Left forelimb (tissue), 1 donor: ENCODE measurements around the gene XXYLT1.

Experiments
- DNase-seq: peaks from one replicate; pipeline ENCODE4 v3.0.0-alpha.2; 2018; ENCODE audit warnings: low spot score

XXYLT1 gene

GRCh38 chr3:195077611-195078540 is 193.1 kb downstream of the XXYLT1 start:
- no peak for DNase-seq

- DNase-seq, result no peak
Measured at GRCh38 chr3:195076981-195077610, 193.9 kb downstream of the XXYLT1 start.

DNA sequence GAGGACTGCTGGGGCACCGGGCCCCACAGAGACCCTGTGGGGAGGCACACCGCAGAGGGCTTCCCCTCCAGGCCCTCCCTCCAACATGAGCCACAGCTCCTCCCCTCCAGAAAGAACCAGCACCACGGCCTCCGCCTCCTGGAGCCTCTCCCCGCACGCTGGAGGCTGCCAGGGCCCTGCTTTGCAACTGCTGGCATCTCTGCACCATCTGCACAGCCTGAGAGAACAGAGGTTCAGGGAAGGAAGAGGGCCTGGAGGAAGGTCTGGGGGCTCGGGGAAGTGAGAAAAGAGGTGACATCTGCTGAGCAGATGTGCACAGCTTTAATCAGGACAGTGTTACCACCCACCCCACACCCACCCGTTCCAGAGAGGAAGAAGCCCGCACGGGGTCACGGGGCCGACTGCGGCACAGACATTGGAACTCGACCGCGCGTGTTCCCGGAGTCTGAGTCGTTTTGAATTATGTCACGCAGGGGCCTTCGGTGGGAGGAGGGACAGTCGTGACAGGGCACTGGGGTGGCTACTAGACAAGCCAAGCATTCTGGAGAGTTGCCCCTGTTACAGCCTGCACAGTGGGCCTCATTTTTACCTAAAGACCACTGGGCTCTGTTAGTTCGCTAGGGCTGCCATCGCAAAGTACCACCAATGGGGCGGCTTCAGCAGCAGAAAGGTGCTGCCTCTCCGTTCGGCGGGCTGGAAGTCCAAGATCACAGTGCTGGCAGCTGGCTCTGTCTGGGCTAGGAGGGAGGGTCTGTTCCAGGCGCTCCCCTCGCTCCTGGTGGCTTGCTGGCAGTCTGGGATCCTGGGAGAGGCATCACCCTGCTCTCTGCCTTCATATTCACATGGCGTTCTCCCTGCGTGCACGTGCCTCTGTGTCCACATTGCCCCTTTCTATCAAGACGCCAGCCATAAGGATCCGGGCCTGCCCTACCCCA is 194.8 kb downstream of the XXYLT1 start:
- DNase-seq, result no peak

DNA sequence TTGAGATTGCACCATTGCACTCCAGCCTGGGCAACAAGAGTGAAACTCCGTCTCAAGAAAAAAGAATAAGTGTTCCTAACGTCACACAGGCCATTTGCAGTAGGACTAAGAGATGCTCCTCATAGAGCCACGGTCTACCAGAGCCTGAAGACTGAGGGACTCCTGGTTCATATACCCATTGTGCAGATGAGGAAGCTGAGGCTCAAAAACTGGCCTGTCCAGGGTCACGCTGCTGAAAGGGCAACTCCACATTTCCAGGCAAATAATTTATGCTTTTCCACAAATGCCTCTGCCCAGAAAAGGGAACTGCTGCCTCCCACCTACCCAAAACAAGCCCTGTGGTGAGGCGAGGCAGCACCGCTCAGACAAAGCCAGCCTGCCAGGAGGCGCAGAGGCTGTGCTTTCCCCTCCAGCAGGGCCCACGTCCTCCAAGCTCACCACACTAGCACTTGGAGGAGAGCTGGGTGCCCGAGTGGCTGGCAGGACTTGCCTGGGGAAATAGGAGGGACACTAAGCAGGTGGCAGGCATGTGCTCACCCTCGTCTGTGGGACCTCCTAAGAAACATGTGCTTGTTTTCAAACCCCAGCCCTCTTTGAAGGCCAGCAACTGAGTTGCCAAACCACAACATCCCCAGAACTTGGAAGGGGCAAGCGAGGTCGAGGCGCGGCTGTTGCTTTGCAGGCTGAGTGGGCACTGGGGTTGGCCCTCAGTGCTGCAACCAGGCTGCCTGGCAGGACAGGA is 195.6 kb downstream of the XXYLT1 start:
- no peak for DNase-seq

- no peak for DNase-seq
Measured at GRCh38 chr3:195073866-195074860, 196.8 kb downstream of the XXYLT1 start.

GRCh38 chr3:195072916-195073564 is 197.9 kb downstream of the XXYLT1 start:
- no peak for DNase-seq

GRCh38 chr3:195071916-195072820 is 198.8 kb downstream of the XXYLT1 start:
- no peak for DNase-seq

DNA sequence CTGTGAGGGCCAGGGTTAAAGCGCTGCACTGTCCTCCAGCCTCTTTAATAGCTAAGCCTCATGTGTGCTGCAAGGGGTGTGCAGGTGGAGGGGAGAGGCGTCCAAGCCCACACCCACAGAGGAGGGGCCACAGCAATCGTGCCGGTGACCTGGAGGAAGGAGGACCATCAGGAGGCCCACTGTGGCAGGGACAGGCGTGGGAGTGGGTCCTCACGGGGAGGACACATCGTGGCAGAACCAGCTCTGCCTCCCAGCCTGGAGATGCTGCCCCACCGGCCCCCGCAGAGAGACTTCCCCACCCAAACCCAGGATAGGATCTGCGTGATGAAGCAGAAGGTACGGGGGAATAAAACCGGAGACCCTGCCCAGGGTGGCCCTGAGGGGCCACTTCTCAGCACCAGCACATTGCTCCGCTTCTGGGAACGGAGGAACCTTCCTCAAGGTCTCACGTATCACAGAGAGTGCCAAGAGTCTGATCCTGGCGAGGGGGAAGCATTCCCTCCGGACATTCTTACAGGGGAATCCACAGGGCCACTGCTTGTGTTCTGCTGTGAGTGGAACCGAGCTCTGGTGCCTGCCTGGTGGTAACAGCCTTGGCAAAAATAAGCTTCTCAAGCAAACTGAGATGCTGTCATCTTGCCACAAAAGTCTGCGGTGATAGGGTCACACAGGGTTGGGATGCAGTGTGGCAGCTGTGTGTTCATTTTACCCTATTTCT is 199.8 kb downstream of the XXYLT1 start:
- DNase-seq, result no peak

DNA sequence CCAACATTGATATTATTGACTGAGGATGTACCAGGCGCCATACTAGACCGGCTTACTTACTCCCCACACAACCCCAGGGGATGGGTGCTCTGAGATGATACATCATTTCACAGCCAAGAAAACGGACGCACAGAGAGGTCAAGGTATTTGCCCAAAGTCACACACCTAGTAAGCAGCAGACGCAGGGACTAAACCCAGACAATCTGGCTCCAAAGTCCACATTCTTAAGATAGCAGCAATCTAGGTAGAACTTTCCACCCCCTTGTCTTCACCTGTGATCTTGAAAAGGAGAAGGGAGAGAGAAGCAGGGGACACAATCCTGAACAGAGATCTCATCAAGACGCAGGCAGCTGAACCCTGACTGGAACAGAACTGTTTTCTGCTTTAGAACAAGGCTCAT is 200.6 kb downstream of the XXYLT1 start:
- DNase-seq, result no peak

DNA sequence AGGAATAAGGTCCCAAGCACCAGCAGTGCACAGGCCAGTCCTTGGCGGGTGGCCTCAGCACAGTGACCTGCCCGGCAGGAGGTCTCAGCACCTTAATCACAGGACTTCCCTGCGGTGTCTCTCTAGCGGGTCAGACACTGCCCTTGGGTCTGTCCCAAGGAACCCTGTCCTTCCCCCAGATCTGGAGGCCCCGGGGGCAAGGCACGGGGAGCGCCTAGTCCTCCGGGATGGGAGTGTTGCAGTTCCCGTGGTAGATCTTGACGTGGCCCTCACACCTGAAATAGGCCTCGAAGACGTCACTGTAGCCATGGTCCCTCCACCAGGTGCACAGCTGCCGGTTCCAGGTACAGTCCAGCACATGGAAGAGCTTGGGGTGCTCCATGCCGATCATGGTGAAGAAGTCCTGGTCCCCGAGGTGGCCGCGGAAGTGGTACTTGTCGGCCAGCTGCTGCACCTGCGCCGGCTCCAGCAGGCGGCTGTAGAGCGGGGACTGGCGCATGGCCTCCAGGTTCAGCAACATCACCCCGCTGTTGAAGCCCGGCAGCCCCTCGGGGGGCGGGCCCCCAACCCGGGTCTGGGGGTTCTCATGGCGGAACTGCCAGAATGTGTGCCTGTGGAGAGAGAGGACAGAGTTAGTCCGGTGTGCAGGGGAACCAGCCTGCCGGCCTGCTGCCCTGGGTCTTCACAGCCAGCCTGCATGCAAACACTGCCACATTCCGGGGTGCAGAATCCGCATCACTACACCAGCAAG is 201.3 kb downstream of the XXYLT1 start:
- no peak for DNase-seq

DNA sequence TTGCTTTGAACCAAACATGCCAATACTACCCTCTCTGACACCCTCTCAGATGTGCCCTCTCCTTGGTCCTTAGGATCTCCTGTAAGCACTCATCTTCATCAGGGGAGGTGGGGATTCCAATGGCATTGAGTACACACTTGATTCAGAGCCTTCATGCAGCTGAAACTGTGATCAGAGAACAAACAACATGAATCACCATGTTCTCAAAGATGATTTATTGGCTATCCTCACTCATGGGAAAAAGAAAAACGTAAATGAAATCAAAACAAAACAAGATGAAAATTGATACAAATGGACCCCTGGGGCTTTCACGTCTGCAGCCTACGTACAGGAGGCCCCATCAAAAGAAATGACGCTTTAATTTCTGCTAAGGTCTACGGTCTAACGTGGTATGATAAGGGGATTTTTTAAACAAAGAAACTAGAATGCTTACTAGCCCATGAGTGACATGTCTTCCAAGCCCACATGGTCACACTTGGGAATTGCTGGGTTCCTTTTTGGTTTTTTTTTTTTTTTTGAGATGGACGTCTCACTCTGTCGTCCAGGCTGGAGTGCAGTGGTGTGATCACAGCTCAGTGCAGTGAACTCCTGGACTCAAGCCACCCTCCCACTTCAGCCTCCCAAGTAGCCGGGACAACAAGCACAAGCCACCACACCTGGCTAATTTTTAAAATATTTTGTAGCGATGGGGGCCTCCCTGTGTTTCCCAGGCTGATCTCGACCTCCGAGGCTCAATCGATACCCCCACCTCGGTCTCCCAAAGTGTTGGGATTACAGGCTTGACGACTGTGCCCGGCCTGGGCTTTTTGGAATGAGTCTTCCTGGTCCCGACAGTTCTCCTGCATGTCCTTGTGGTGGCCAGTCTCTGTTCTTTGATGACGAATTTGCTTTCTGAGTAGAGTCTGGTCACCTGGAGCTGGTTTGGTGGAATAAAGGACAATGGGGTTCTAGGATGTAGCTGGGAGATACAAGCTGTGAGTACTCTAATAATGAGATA is 202.6 kb downstream of the XXYLT1 start:
- no peak for DNase-seq

DNA sequence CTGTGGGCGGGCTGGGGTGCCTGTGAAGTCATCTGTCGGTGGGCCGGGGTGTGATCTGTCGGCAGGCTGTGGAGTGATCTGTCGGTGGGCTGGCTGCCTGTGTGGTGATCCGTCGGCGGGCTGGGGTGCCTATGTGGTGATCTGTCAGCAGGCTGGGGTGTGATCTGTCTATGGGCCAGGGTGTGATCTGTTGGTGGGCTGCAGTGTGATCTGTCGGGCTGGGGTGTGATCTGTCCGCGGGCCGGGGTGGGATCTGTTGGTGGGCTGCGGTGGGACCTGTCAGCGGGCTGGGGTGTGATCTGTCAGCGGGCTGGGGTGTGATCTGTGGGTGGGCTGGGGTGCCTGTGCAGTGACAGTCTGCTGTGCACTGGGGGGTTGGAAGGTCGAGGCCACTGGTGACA is 204.5 kb downstream of the XXYLT1 start:
- DNase-seq, result no peak

GRCh38 chr3:195065864-195066185 is 205.1 kb downstream of the XXYLT1 start:
- DNase-seq, result no peak

DNA sequence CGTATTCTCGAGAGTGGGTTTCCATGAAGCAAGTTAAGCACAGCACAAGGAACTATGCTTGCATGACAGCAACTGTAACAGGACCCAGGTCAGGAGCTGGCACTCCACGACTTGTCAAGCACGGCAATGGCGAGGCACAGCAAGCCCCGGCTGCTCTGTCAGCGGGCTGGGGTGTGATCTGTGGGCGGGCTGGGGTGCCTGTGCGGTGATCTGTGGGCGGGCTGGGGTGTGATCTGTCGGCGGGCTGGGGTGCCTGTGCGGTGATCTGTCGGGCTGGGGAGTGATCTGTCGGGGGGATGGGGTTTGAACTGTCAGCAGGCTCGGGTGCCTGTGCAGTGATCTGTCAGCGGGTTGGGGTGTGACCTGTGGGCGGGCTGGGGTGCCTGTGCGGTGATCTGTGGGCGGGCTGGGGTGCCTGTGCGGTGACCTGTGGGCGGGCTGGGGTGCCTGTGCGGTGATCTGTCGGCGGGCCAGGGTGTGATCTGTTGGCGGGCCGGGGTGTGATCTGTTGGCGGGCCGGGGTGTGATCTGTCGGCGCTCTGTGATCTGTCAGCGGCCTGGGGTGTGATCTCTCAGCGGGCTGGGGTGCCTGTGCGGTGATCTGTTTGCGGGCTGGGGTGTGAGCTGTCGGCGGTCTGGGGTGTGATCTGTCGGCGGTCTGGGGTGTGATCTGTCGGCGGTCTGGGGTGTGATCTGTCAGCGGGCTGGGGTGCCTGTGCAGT is 205.7 kb downstream of the XXYLT1 start:
- no peak for DNase-seq

DNA sequence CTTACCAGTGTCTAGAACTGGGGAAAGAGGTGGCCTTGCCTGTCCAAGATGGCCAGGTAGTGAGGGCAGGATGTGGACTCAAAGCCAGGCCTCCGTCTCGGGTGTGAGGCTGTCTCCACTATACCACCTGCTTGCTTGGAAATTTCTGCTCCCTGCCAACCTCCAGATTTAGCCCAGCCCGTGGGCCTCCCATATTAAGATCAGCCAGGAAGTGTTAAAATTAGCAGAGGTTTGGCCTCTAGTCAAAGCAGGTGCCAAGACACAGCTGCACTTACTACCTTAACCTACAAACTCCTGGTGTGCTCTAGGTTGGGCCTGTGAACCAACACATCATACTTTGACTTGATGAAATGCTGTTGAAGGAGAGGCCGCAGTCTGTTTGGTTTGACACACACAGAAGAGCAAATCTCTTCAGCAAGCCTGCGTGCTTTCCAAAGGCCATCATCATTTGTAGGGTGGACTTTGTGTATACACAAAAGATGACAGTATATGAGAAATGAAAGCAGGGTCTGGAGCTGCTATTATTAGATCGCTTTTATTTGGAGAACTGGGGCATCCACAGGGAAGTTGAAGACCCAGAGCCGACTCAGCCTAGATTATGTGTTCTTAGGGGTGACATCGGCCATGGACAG is 206.5 kb downstream of the XXYLT1 start:
- no peak for DNase-seq
